Activated CD4-positive, alpha-beta T cell treated with anti-CD3 and anti-CD28 coated beads, Interleukin-2, amount 10 ng/mL, durations not matched to agents 24 days and 14 days (primary cell): ENCODE measurements around the gene MYH7. TPM values are rescaled to one million over a fixed set of nuclear protein-coding genes. Genes with fewer than 3 reads are reported as not detected.
"Not testable (repeated sequence)": the region's sequence is repeated elsewhere in the genome, so short reads cannot be mapped to it uniquely, and the experiment has no call there.

Experiments used
- DNase-seq: peaks from one replicate; pipeline ENCODE4 v3.0.0; 2022
- H3K27ac Mint-ChIP-seq: one replicate; pipeline ENCODE4 v1.8.0; 2022; ENCODE audit warnings: mild to moderate bottlenecking, mixed read lengths
- H3K27me3 Mint-ChIP-seq: one replicate; pipeline ENCODE4 v1.8.0; 2022; ENCODE audit warnings: mixed read lengths
- H3K36me3 Mint-ChIP-seq: one replicate; pipeline ENCODE4 v1.8.0; 2022; ENCODE audit warnings: low read depth, mild to moderate bottlenecking, mixed read lengths
- H3K4me1 Mint-ChIP-seq: one replicate; pipeline ENCODE4 v1.8.0; 2021; ENCODE audit warnings: mixed read lengths
- H3K4me3 Mint-ChIP-seq: one replicate; pipeline ENCODE4 v1.8.0; 2022; ENCODE audit warnings: mild to moderate bottlenecking, moderate library complexity, mixed read lengths
- H3K9me3 Mint-ChIP-seq: one replicate; pipeline ENCODE4 v1.8.0; 2021; ENCODE audit warnings: mixed read lengths
- intact Hi-C: fragments of 100-400 bp; cut with micrococcal nuclease; formaldehyde crosslinking; loops from one replicate; pipeline ENCODE4 v1.15.1; 2023
- total RNA-seq: library from RNA; stranded (reverse); gene quantifications from 2 replicates; pipeline ENCODE4 v1.2.3, GENCODE V29; 2022

MYH7 gene
- total RNA-seq, 1 donor from 2014 or later, result not detected

- Mint-ChIP-seq H3K36me3 (no peaks in the 10 kb centered on the region), H3K9me3 (no peaks in the 10 kb centered on the region), H3K4me3 (no peak overlapping the region), H3K27me3 (peaks cover 3% of the 10 kb centered on the region), H3K27ac (no peak overlapping the region), H3K4me1 (no peaks in the 10 kb centered on the region)
- intact Hi-C loops, result no loop called here
- DNase-seq, result no peak
Measured at GRCh38 chr14:23386999-23387398, 48.5 kb downstream of the MYH7 start.

- H3K4me1 Mint-ChIP-seq, H3K4me3 Mint-ChIP-seq, intact Hi-C loops, DNase-seq, H3K9me3 Mint-ChIP-seq, H3K27ac Mint-ChIP-seq, H3K27me3 Mint-ChIP-seq, H3K36me3 Mint-ChIP-seq: not testable (repeated sequence)
Measured at GRCh38 chr14:23386266-23386657, 49.2 kb downstream of the MYH7 start.

- DNase-seq, result no peak
- peaks cover 8% of the 10 kb centered on the region for H3K27me3 Mint-ChIP-seq
- no peaks in the 10 kb centered on the region for H3K9me3 Mint-ChIP-seq
- H3K27ac Mint-ChIP-seq, result no peak overlapping the region
- no peaks in the 10 kb centered on the region for H3K36me3 Mint-ChIP-seq
- no peak overlapping the region for H3K4me3 Mint-ChIP-seq
- no peaks in the 10 kb centered on the region for H3K4me1 Mint-ChIP-seq
- intact Hi-C loops, result no loop called here
Measured at GRCh38 chr14:23385642-23386265, 49.7 kb downstream of the MYH7 start.

GRCh38 chr14:23385244-23385641 is 50.2 kb downstream of the MYH7 start:
- DNase-seq, result no peak
- H3K4me1 Mint-ChIP-seq, result no peaks in the 10 kb centered on the region
- H3K36me3 Mint-ChIP-seq, result no peaks in the 10 kb centered on the region
- no peak overlapping the region for H3K4me3 Mint-ChIP-seq
- no peaks in the 10 kb centered on the region for H3K9me3 Mint-ChIP-seq
- no peak overlapping the region for H3K27ac Mint-ChIP-seq
- peaks cover 8% of the 10 kb centered on the region for H3K27me3 Mint-ChIP-seq
- intact Hi-C loops, result no loop called here

GRCh38 chr14:23384364-23385080 is 50.9 kb downstream of the MYH7 start:
- intact Hi-C loops, result no loop called here
- no peak overlapping the region for H3K27ac Mint-ChIP-seq

GRCh38 chr14:23382731-23383440 is 52.6 kb downstream of the MYH7 start:
- Mint-ChIP-seq H3K36me3 (no peaks in the 10 kb centered on the region), H3K27me3 (peaks cover 10% of the 10 kb centered on the region), H3K4me1 (no peaks in the 10 kb centered on the region), H3K4me3 (no peak overlapping the region), H3K9me3 (no peaks in the 10 kb centered on the region), H3K27ac (no peak overlapping the region)
- no peak for DNase-seq
- intact Hi-C loops, result no loop called here

More at GRCh38 chr14:23384364-23385080, 50.9 kb downstream of the MYH7 start:
- no peaks in the 10 kb centered on the region for H3K4me1 Mint-ChIP-seq
- no peaks in the 10 kb centered on the region for H3K36me3 Mint-ChIP-seq
- DNase-seq, result no peak
- no peaks in the 10 kb centered on the region for H3K9me3 Mint-ChIP-seq
- peaks cover 8% of the 10 kb centered on the region for H3K27me3 Mint-ChIP-seq
- H3K4me3 Mint-ChIP-seq, result no peak overlapping the region

GRCh38 chr14:23382276-23382675 is 53.2 kb downstream of the MYH7 start:
- intact Hi-C loops, result no loop called here
- no peaks in the 10 kb centered on the region for H3K36me3 Mint-ChIP-seq
- no peak overlapping the region for H3K27ac Mint-ChIP-seq
- H3K4me3 Mint-ChIP-seq, result no peak overlapping the region
- H3K4me1 Mint-ChIP-seq, result no peaks in the 10 kb centered on the region
- peaks cover 10% of the 10 kb centered on the region for H3K27me3 Mint-ChIP-seq
- no peak for DNase-seq
- no peaks in the 10 kb centered on the region for H3K9me3 Mint-ChIP-seq

- no peaks in the 10 kb centered on the region for H3K4me1 Mint-ChIP-seq
- H3K36me3 Mint-ChIP-seq, result no peaks in the 10 kb centered on the region
- no peak overlapping the region for H3K4me3 Mint-ChIP-seq
- no peak for DNase-seq
- no peaks in the 10 kb centered on the region for H3K9me3 Mint-ChIP-seq
- intact Hi-C loops, result loop anchor here (2.0 kb wide), 1 partner anchor 117 kb away; no protein-coding TSS in a partner anchor
- peaks cover 10% of the 10 kb centered on the region for H3K27me3 Mint-ChIP-seq
- H3K27ac Mint-ChIP-seq, result no peak overlapping the region
Measured at GRCh38 chr14:23381871-23382270, 53.6 kb downstream of the MYH7 start.

GRCh38 chr14:23380976-23381375 is 54.5 kb downstream of the MYH7 start:
- peaks cover 10% of the 10 kb centered on the region for H3K27me3 Mint-ChIP-seq
- intact Hi-C loops, result loop anchor here (1.0 to 2.0 kb wide), 3 partner anchors 53 to 261 kb away; no protein-coding TSS in a partner anchor
- no peaks in the 10 kb centered on the region for H3K9me3 Mint-ChIP-seq
- no peaks in the 10 kb centered on the region for H3K4me1 Mint-ChIP-seq
- no peaks in the 10 kb centered on the region for H3K36me3 Mint-ChIP-seq
- DNase-seq, result no peak
- H3K4me3 Mint-ChIP-seq, result no peak overlapping the region
- no peak overlapping the region for H3K27ac Mint-ChIP-seq

- Mint-ChIP-seq H3K27me3 (peaks cover 10% of the 10 kb centered on the region), H3K4me1 (no peaks in the 10 kb centered on the region), H3K27ac (no peak overlapping the region), H3K4me3 (no peak overlapping the region), H3K36me3 (no peaks in the 10 kb centered on the region), H3K9me3 (no peaks in the 10 kb centered on the region)
- no peak for DNase-seq
- intact Hi-C loops, result loop anchor here (1.0 to 2.0 kb wide), 3 partner anchors 52 to 260 kb away; no protein-coding TSS in a partner anchor
Measured at GRCh38 chr14:23380197-23380914, 55.1 kb downstream of the MYH7 start.

GRCh38 chr14:23379366-23380196 is 55.9 kb downstream of the MYH7 start:
- peaks cover 10% of the 10 kb centered on the region for H3K27me3 Mint-ChIP-seq
- H3K4me3 Mint-ChIP-seq, result no peak overlapping the region
- H3K9me3 Mint-ChIP-seq, result no peaks in the 10 kb centered on the region
- no peaks in the 10 kb centered on the region for H3K36me3 Mint-ChIP-seq
- H3K27ac Mint-ChIP-seq, result no peak overlapping the region
- intact Hi-C loops, result loop anchor here (1.0 to 2.0 kb wide), 3 partner anchors 51 to 259 kb away; no protein-coding TSS in a partner anchor
- no peaks in the 10 kb centered on the region for H3K4me1 Mint-ChIP-seq
- DNase-seq, result peak; percentile 90

GRCh38 chr14:23378612-23379220 is 56.7 kb downstream of the MYH7 start:
- no peak overlapping the region for H3K27ac Mint-ChIP-seq

More at GRCh38 chr14:23378612-23379220, 56.7 kb downstream of the MYH7 start:
- Mint-ChIP-seq H3K27me3 (peaks cover 10% of the 10 kb centered on the region), H3K9me3 (no peaks in the 10 kb centered on the region), H3K4me1 (no peaks in the 10 kb centered on the region), H3K4me3 (no peak overlapping the region), H3K36me3 (no peaks in the 10 kb centered on the region)
- intact Hi-C loops, result no loop called here
- no peak for DNase-seq
